Measurements from ENCODE around the gene SIGLEC14.

DNA sequence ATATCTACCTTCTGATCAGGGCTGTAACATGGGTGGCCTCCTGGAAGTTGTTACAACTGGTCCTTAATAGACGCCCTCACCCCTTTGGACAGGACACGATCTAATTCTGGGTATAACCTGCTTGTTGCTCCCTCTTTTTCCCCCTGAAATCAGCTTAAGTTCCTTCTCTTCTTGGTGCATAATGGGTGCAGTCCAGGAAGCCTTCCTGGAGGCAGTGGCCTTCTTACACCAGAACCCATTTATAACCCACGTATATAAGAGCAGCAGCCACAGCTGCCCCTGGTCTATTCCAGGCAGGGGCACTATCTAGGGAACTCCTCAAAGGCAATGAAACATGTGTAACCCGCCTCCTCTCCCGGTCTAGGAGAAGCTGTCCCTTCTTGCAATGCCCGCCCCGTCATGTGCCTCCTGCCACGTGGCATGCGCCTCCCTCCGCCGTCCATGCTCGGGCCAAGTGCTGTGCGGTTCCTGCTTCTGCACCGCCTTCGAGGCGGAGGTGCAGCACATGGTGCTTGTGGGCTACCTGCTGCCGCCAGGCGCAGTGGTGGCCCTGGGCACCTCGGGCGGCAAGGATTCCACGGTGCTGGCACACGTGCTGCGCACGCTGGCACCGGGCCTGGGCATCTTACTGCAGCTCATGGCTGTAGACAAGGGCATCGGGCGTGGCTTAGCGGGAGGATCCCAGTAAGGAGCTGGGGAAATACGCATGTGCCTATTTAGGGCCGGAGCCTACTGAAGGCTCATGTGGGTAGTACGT lies 48.3 kb downstream of the SIGLEC14 start:
- TF ChIP-seq, protein P1, sequence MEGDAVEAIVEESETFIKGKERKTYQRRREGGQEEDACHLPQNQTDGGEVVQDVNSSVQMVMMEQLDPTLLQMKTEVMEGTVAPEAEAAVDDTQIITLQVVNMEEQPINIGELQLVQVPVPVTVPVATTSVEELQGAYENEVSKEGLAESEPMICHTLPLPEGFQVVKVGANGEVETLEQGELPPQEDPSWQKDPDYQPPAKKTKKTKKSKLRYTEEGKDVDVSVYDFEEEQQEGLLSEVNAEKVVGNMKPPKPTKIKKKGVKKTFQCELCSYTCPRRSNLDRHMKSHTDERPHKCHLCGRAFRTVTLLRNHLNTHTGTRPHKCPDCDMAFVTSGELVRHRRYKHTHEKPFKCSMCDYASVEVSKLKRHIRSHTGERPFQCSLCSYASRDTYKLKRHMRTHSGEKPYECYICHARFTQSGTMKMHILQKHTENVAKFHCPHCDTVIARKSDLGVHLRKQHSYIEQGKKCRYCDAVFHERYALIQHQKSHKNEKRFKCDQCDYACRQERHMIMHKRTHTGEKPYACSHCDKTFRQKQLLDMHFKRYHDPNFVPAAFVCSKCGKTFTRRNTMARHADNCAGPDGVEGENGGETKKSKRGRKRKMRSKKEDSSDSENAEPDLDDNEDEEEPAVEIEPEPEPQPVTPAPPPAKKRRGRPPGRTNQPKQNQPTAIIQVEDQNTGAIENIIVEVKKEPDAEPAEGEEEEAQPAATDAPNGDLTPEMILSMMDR (IDR thresholded peaks at IDR 0.05; ENCODE audit: borderline replicate concordance, extremely low read depth, low read length, poor library complexity, severe bottlenecking) = no peak
- TF ChIP-seq EZH2 (IDR thresholded peaks at IDR 0.05; ENCODE audit: borderline replicate concordance, low read depth, low read length, severe bottlenecking) = no peak

All from DND-41 (cell line).